SK-N-SH (cell line): ENCODE measurements around the gene PANK3.

ENCODE experiments used
- ELF1 ChIP-seq: IDR thresholded peaks from 2 replicates; pipeline ENCODE4 v1.4.0; 2012
- EP300 ChIP-seq, 2 experiments: IDR thresholded peaks; 2 replicates each; pipeline versions ENCODE4 v1.4.0 to v1.6.1; 2012; ENCODE audit warnings: borderline replicate concordance in 1 of 2, low read depth in 1 of 2, low read length in 1 of 2
- EZH2phosphoT487 ChIP-seq: fragments of 200-600 bp; sonication (generic); IDR thresholded peaks from 2 replicates; pipeline ENCODE4 v1.6.1; 2017; ENCODE audit warnings: low read depth, mixed run types, mild to moderate bottlenecking, antibody characterized with exemption, moderate library complexity, borderline replicate concordance
- FOXJ3 ChIP-seq: sonication (generic); formaldehyde crosslinking; IDR thresholded peaks from 2 replicates; pipeline ENCODE4 v1.5.1; 2020; ENCODE audit warnings: mild to moderate bottlenecking, missing genetic modification reagents
- GABPA ChIP-seq: IDR thresholded peaks from 2 replicates; pipeline ENCODE4 v1.4.0; 2012; ENCODE audit warnings: low read depth, mild to moderate bottlenecking
- MEF2A ChIP-seq: IDR thresholded peaks from 2 replicates; pipeline ENCODE4 v1.4.0; 2012; ENCODE audit warnings: low read depth, borderline replicate concordance
- NFIC ChIP-seq: IDR thresholded peaks from 2 replicates; pipeline ENCODE4 v1.4.0; 2012; ENCODE audit warnings: borderline replicate concordance
- NRF1 ChIP-seq: IDR thresholded peaks from 2 replicates; pipeline ENCODE4 v1.6.1; 2012; ENCODE audit warnings: low read depth, mild to moderate bottlenecking, low read length
- RAD21 ChIP-seq: IDR thresholded peaks from 2 replicates; pipeline ENCODE4 v1.6.1; 2012; ENCODE audit warnings: mild to moderate bottlenecking, low read length
- TAF1 ChIP-seq: IDR thresholded peaks from 2 replicates; pipeline ENCODE4 v1.6.1; 2012; ENCODE audit warnings: low read depth, mild to moderate bottlenecking, low read length, moderate library complexity, borderline replicate concordance
- TEAD4 ChIP-seq: IDR thresholded peaks from 2 replicates; pipeline ENCODE4 v1.4.0; 2012; ENCODE audit warnings: mild to moderate bottlenecking, borderline replicate concordance; ENCODE audit not compliant: insufficient read depth
- TF ChIP-seq, protein P1 (sequence below): fragments of 200-600 bp; sonication (generic); IDR thresholded peaks from 2 replicates; pipeline ENCODE4 v1.6.1; 2017; ENCODE audit warnings: antibody characterized with exemption, mild to moderate bottlenecking, moderate library complexity
- TF ChIP-seq, protein P2 (sequence below): IDR thresholded peaks from 2 replicates; pipeline ENCODE4 v1.4.0; 2012; ENCODE audit warnings: low read depth
- TF ChIP-seq, protein P3 (sequence below): fragments of 150-350 bp; IDR thresholded peaks from 2 replicates; pipeline ENCODE4 v1.6.1; 2016; ENCODE audit warnings: mild to moderate bottlenecking, low read depth, low read length

DNA sequence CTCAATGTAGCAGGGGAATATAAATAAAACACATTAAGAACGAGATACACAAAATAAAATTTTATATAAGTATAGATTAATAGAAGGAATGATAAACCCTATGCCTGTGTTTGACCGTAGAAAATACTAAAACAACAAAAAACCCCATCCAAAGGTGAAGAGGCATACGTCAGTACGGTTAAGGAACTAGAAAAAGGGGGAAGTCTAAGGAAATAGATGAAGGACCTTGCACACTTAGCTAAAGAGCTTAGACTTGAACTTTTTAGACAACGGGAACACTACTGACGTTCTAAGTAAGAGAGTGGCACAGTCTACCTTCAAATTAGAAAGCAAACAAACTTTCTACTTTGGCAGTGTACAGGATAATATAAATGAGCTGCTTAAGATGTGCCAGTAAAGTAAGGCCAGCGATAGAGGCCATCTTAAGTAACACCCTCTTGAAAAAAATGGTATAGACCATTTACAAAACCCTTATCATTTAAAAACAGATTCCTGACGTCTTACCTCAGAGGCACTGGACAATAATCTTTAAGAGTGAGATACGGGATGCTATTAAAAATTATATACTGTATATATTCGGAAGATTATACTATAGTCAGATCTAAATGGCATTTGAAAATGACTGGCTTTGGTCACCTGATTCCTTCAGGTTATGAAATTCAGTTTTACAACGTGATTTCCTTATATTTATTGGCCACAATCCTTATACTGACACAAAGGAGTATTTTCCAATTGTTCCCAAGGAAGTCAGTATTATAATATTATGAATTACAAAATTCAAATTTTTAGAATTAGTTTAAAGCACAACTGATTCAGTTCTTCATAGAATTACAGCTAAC lies 8.5 kb downstream of the PANK3 start:
- TF ChIP-seq, protein P1, sequence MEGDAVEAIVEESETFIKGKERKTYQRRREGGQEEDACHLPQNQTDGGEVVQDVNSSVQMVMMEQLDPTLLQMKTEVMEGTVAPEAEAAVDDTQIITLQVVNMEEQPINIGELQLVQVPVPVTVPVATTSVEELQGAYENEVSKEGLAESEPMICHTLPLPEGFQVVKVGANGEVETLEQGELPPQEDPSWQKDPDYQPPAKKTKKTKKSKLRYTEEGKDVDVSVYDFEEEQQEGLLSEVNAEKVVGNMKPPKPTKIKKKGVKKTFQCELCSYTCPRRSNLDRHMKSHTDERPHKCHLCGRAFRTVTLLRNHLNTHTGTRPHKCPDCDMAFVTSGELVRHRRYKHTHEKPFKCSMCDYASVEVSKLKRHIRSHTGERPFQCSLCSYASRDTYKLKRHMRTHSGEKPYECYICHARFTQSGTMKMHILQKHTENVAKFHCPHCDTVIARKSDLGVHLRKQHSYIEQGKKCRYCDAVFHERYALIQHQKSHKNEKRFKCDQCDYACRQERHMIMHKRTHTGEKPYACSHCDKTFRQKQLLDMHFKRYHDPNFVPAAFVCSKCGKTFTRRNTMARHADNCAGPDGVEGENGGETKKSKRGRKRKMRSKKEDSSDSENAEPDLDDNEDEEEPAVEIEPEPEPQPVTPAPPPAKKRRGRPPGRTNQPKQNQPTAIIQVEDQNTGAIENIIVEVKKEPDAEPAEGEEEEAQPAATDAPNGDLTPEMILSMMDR: no peak
- TF ChIP-seq EP300 (IDR thresholded peaks at IDR 0.05; ENCODE audit: borderline replicate concordance in 1 of 2, low read depth in 1 of 2, low read length in 1 of 2) (no peak), NFIC (no peak), FOXJ3 (CRISPR knock-in tag) (no peak), EZH2phosphoT487 (no peak), TEAD4 (no peak), NRF1 (no peak), GABPA (no peak), MEF2A (no peak), ELF1 (no peak), TAF1 (no peak), RAD21 (no peak)
- TF ChIP-seq, protein P2, sequence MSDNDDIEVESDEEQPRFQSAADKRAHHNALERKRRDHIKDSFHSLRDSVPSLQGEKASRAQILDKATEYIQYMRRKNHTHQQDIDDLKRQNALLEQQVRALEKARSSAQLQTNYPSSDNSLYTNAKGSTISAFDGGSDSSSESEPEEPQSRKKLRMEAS: no peak
- TF ChIP-seq, protein P3, sequence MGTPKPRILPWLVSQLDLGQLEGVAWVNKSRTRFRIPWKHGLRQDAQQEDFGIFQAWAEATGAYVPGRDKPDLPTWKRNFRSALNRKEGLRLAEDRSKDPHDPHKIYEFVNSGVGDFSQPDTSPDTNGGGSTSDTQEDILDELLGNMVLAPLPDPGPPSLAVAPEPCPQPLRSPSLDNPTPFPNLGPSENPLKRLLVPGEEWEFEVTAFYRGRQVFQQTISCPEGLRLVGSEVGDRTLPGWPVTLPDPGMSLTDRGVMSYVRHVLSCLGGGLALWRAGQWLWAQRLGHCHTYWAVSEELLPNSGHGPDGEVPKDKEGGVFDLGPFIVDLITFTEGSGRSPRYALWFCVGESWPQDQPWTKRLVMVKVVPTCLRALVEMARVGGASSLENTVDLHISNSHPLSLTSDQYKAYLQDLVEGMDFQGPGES: no peak
